Measurements from ENCODE around the gene ZAP70. TPM values are rescaled to one million over a fixed set of nuclear protein-coding genes. Genes with fewer than 3 reads are reported as not detected.

Gene ZAP70
- polyA plus RNA-seq, 2 of the 4 experiments (the other 2 are of a cell fraction): 0.10 TPM; not detected in 1

GRCh38 chr2:97747285-97747684 lies 33.9 kb downstream of the ZAP70 start:
- ChIA-PET CTCF (no interaction called here), POLR2A (no interaction called here)
- no peak overlapping the region for H3K4me3 ChIP-seq
- H3K4me1 ChIP-seq: no peaks in the 10 kb centered on the region
- H3K27ac ChIP-seq: no peak overlapping the region
- no peak for ATAC-seq
- no peak for FAIRE-seq
- TF ChIP-seq USF2 (IDR thresholded peaks at IDR 0.05): no peak
- no peak for DNase-seq (ENCODE audit: low read depth in 1 of 2, low spot score in 1 of 2)
- H3K4me2 ChIP-seq: no peak overlapping the region
- WGBS (ENCODE audit: missing lambda C conversion rate): 69% methylated on average over 3 of the region's 3 CpGs
- H3K9me3 ChIP-seq: no peaks in the 10 kb centered on the region

GRCh38 chr2:97747716-97748115 lies 34.3 kb downstream of the ZAP70 start:
- no peak for FAIRE-seq
- Histone ChIP-seq H3K4me3 (no peak overlapping the region), H3K4me1 (no peaks in the 10 kb centered on the region), H3K4me2 (no peak overlapping the region), H3K9me3 (no peaks in the 10 kb centered on the region), H3K27ac (no peak overlapping the region)
- WGBS (ENCODE audit: missing lambda C conversion rate): 95% methylated on average over 4 of the region's 4 CpGs
- POLR2A ChIA-PET: no interaction called here
- CTCF ChIA-PET: interaction anchor here (1.5 kb wide), 1 partner anchor 47 kb away, joined by 4 read pairs; no protein-coding TSS in a partner anchor
- no peak for DNase-seq (ENCODE audit: low read depth in 1 of 2, low spot score in 1 of 2)
- no peak for TF ChIP-seq ZC3H11A (IDR thresholded peaks at IDR 0.05)
- no peak for TF ChIP-seq RCOR1 (IDR thresholded peaks at IDR 0.05; ENCODE audit: low read depth, low read length)
- TF ChIP-seq ZNF302 (CRISPR knock-in tag; IDR thresholded peaks at IDR 0.05): no peak
- no peak for TF ChIP-seq NR3C1 (IDR thresholded peaks at IDR 0.05)
- no peak for TF ChIP-seq CTCF (IDR thresholded peaks at IDR 0.05)
- ATAC-seq: no peak

- DNase-seq (ENCODE audit: low read depth in 1 of 2, low spot score in 1 of 2): no peak
- 81% methylated on average over 4 of the region's 5 CpGs for WGBS (ENCODE audit: missing lambda C conversion rate)
- Histone ChIP-seq H3K9me3 (no peaks in the 10 kb centered on the region), H3K4me1 (no peaks in the 10 kb centered on the region), H3K27ac (no peak overlapping the region), H3K4me3 (no peak overlapping the region), H3K4me2 (no peak overlapping the region)
- no peak for FAIRE-seq
- POLR2A ChIA-PET: no interaction called here
- CTCF ChIA-PET: interaction anchor here (1.0 to 5.8 kb wide), 3 partner anchors 9 to 40 kb away, joined by 3 to 27 read pairs (median 3); no protein-coding TSS in a partner anchor
- no peak for TF ChIP-seq E2F6 (IDR thresholded peaks at IDR 0.05; ENCODE audit: borderline replicate concordance, low read depth)
- TF ChIP-seq HOXB13 (CRISPR knock-in tag; IDR thresholded peaks at IDR 0.05; ENCODE audit: low read depth): no peak
- TF ChIP-seq ZFP36 (IDR thresholded peaks at IDR 0.05; ENCODE audit: borderline replicate concordance, partially characterized antibody): no peak
- TF ChIP-seq ZSCAN20 (CRISPR knock-in tag; IDR thresholded peaks at IDR 0.05): no peak
- TF ChIP-seq ATOH8 (CRISPR knock-in tag; IDR thresholded peaks at IDR 0.05; ENCODE audit: low read depth): no peak
- no peak for TF ChIP-seq FOSB (CRISPR knock-in tag; IDR thresholded peaks at IDR 0.05)
- TF ChIP-seq POLR2AphosphoS2 (conservative IDR thresholded peaks at IDR 0.05; ENCODE audit: low read length): no peak
- no peak for TF ChIP-seq HES2 (IDR thresholded peaks at IDR 0.05)
- no peak for TF ChIP-seq HMGXB4 (CRISPR knock-in tag; IDR thresholded peaks at IDR 0.05; ENCODE audit: borderline replicate concordance)
- ATAC-seq: no peak
These were observed 36.2 kb downstream of the ZAP70 start for GRCh38 chr2:97749581-97749980.

All from A549 (cell line).